Cardiac muscle cell (in vitro differentiated cells and primary cell): ENCODE results near the gene FBH1. TPM values are rescaled to one million over a fixed set of nuclear protein-coding genes. Genes with fewer than 3 reads are reported as not detected.

ENCODE experiments used
- DNase-seq, 2 donors: peaks; one replicate each; pipeline versions ENCODE4 v3.0.0 to v3.0.0-alpha.2; 2010 to 2017; ENCODE audit warnings: low read depth in 1 of 2, low spot score in 1 of 2
- H3K27ac ChIP-seq: fragments of 200-600 bp; sonication (generic); 2 replicates; pipeline ENCODE4 v1.5.1; 2016
- H3K27me3 ChIP-seq: fragments of 200-600 bp; sonication (generic); 2 replicates; pipeline ENCODE4 v1.6.0; 2016; ENCODE audit warnings: control low read depth
- H3K36me3 ChIP-seq: fragments of 200-600 bp; sonication (generic); 2 replicates; pipeline ENCODE4 v1.5.1; 2016; ENCODE audit warnings: control low read depth
- H3K4me1 ChIP-seq: fragments of 200-600 bp; sonication (generic); 2 replicates; pipeline ENCODE4 v1.8.1; 2017; ENCODE audit warnings: low read depth, mild to moderate bottlenecking, mixed run types
- H3K4me3 ChIP-seq: fragments of 200-600 bp; sonication (generic); 2 replicates; pipeline ENCODE4 v1.5.1; 2016; ENCODE audit warnings: mild to moderate bottlenecking
- H3K9me3 ChIP-seq: fragments of 200-600 bp; sonication (generic); 2 replicates; pipeline ENCODE4 v1.5.1; 2017; ENCODE audit warnings: low read depth, mild to moderate bottlenecking, control low read depth
- CTCF ChIP-seq: IDR thresholded peaks from 2 replicates; pipeline ENCODE4 v1.5.1; 2012; ENCODE audit warnings: low read depth, mild to moderate bottlenecking, low read length
- polyA plus RNA-seq: library from polyadenylated mRNA; unstranded; fragments of >200 nt; fragmentation: Nextera tagmentation; extraction: Ambion mirVana; gene quantifications from 2 replicates; pipeline ENCODE4 v1.2.1, GENCODE V29; 2016
- total RNA-seq: library from RNA; depleted of rRNA; stranded (reverse); fragments of >200 nt; gene quantifications from 2 replicates; pipeline ENCODE4 v1.2.3, GENCODE V29; 2016

Gene FBH1
- total and polyA plus RNA-seq, 2 experiments from 2014 or later: 185 to 196 TPM

- Histone ChIP-seq H3K4me1 (no peaks in the 10 kb centered on the region), H3K36me3 (no peaks in the 10 kb centered on the region), H3K27me3 (no peaks in the 10 kb centered on the region), H3K27ac (no peak overlapping the region), H3K9me3 (no peaks in the 10 kb centered on the region), H3K4me3 (no peak overlapping the region)
- no peak for TF ChIP-seq CTCF
- DNase-seq: no peak
Measured at GRCh38 chr10:5963071-5963470, 73.0 kb downstream of the FBH1 start.

- TF ChIP-seq CTCF: no peak
- Histone ChIP-seq H3K27me3 (no peaks in the 10 kb centered on the region), H3K27ac (no peak overlapping the region), H3K36me3 (no peaks in the 10 kb centered on the region), H3K4me1 (no peaks in the 10 kb centered on the region), H3K9me3 (no peaks in the 10 kb centered on the region), H3K4me3 (no peak overlapping the region)
- DNase-seq: no peak
Measured at GRCh38 chr10:5963591-5963990, 73.5 kb downstream of the FBH1 start.

- TF ChIP-seq CTCF: no peak
- DNase-seq: no peak
- H3K4me3 ChIP-seq: no peak overlapping the region
Measured at GRCh38 chr10:5964736-5965135, 74.7 kb downstream of the FBH1 start.

GRCh38 chr10:5965266-5965665, 75.2 kb downstream of the FBH1 start:
- no peak for DNase-seq

More at GRCh38 chr10:5964736-5965135, 74.7 kb downstream of the FBH1 start:
- Histone ChIP-seq H3K4me1 (no peaks in the 10 kb centered on the region), H3K27ac (no peak overlapping the region), H3K27me3 (no peaks in the 10 kb centered on the region), H3K9me3 (no peaks in the 10 kb centered on the region), H3K36me3 (no peaks in the 10 kb centered on the region)

GRCh38 chr10:5968037-5968680, 78.1 kb downstream of the FBH1 start:
- Histone ChIP-seq H3K4me3 (no peak overlapping the region), H3K36me3 (no peaks in the 10 kb centered on the region), H3K27ac (no peak overlapping the region), H3K9me3 (no peaks in the 10 kb centered on the region), H3K4me1 (no peaks in the 10 kb centered on the region), H3K27me3 (peaks cover 8% of the 10 kb centered on the region)
- no peak for DNase-seq
- no peak for TF ChIP-seq CTCF

More at GRCh38 chr10:5965266-5965665, 75.2 kb downstream of the FBH1 start:
- no peak for TF ChIP-seq CTCF
- Histone ChIP-seq H3K27ac (no peak overlapping the region), H3K27me3 (no peaks in the 10 kb centered on the region), H3K4me1 (no peaks in the 10 kb centered on the region), H3K4me3 (no peak overlapping the region), H3K9me3 (no peaks in the 10 kb centered on the region), H3K36me3 (no peaks in the 10 kb centered on the region)
